HCT116 (cell line): ENCODE data around the gene ZBTB8A. TPM values are rescaled to one million over a fixed set of nuclear protein-coding genes. Genes with fewer than 3 reads are reported as not detected.

Experiments used
- ATAC-seq: fragments of 200-7000 bp; cut with Tn5 transposase; 2 replicates; pipeline ENCODE4 v1.9.1; 2020; ENCODE audit warnings: mild to moderate bottlenecking, moderate library complexity
- BruUV-seq: library from RNA; stranded (reverse); fragments of 400-500 nt; replicated peaks from 2 replicates; lab custom pipeline; 2021; lab: Mats Ljungman, UMichigan
- CTCF ChIA-PET: fragments of 300-600 bp; sonication (Branson Sonifier 250); formaldehyde crosslinking; loops from one replicate; lab custom pipeline; 2021; ENCODE audit warnings: antibody characterized with exemption; lab: Charles Lee
- POLR2A ChIA-PET: fragments of 300-600, 350-600 bp; sonication (Branson Sonifier 250); formaldehyde crosslinking; loops from one replicate; lab custom pipeline; 2021; ENCODE audit warnings: antibody characterized with exemption; lab: Charles Lee
- RAD21 ChIA-PET, 2 experiments: fragments of 300-600 bp; sonication (Branson Sonifier 250); formaldehyde crosslinking; loops; one replicate each; lab custom pipeline; 2023; ENCODE audit warnings: low total read pairs in 2 of 2; ENCODE audit not compliant: uncharacterized antibody in 2 of 2, unreplicated experiment in 2 of 2, low non-redundant PET in 1 of 2; lab: Charles Lee
- DNase-seq: peaks from one replicate; pipeline ENCODE4 v3.0.0-alpha.2; 2010; ENCODE audit warnings: low read depth, low spot score
- H2AFZ ChIP-seq: fragments of 200-600 bp; shearing (Covaris generic), sonication (generic); 2 replicates; pipeline ENCODE4 v1.6.1; 2017; ENCODE audit warnings: low read depth, mixed run types, mixed read lengths, antibody characterized with exemption, low read length; ENCODE audit not compliant: poor library complexity, severe bottlenecking
- H3K27ac ChIP-seq: 2 replicates; pipeline ENCODE4 v1.5.1; 2012; ENCODE audit warnings: low read depth, low read length
- H3K27me3 ChIP-seq: fragments of 200-600 bp; sonication (generic); 2 replicates; pipeline ENCODE4 v1.6.1; 2016; ENCODE audit warnings: mixed run types, low read length, mixed read lengths; ENCODE audit not compliant: insufficient read depth
- H3K36me3 ChIP-seq, 2 experiments: fragments of 200-500 bp in 1 of 2; fragments of 200-600 bp in 1 of 2; sonication (Bioruptor generic) in 1 of 2; sonication (generic) in 1 of 2; 2 replicates each; pipeline versions ENCODE4 v1.5.1 to v1.6.1; 2014 to 2016; ENCODE audit warnings: low read length in 2 of 2, inconsistent platforms in 1 of 2, mixed read lengths in 1 of 2, mixed run types in 1 of 2; ENCODE audit not compliant: insufficient read depth in 2 of 2, control insufficient read depth in 1 of 2
- H3K4me1 ChIP-seq, 2 experiments: fragments of 200-600 bp in 1 of 2; sonication (generic) in 1 of 2; 2 replicates each; pipeline versions ENCODE4 v1.5.1 to v1.6.1; 2012 to 2017; ENCODE audit warnings: low read length in 2 of 2, inconsistent platforms in 1 of 2, mild to moderate bottlenecking in 1 of 2, mixed read lengths in 1 of 2, mixed run types in 1 of 2, moderate library complexity in 1 of 2; ENCODE audit not compliant: insufficient read depth in 2 of 2, control insufficient read depth in 1 of 2
- H3K4me2 ChIP-seq: fragments of 200-600 bp; sonication (generic); 2 replicates; pipeline ENCODE4 v1.6.1; 2017; ENCODE audit warnings: mixed run types, low read length, mixed read lengths
- H3K4me3 ChIP-seq, 2 experiments: fragments of 200-600 bp in 1 of 2; sonication (generic) in 1 of 2; replicated peaks in 1 of 2; 2 replicates each; pipeline ENCODE4 v1.5.1; 2011 to 2016; ENCODE audit warnings: low read length in 2 of 2, control low read depth in 1 of 2, low read depth in 1 of 2, mild to moderate bottlenecking in 1 of 2, mixed read lengths in 1 of 2, mixed run types in 1 of 2
- H3K79me2 ChIP-seq: fragments of 200-600 bp; sonication (generic); 2 replicates; pipeline ENCODE4 v1.6.1; 2017; ENCODE audit warnings: mild to moderate bottlenecking, mixed run types, low read length, moderate library complexity, mixed read lengths; ENCODE audit not compliant: insufficient read depth
- H3K9ac ChIP-seq: fragments of 200-600 bp; sonication (generic); 2 replicates; pipeline ENCODE4 v1.6.1; 2016; ENCODE audit warnings: low read length, mixed read lengths
- H3K9me2 ChIP-seq: fragments of 200-600 bp; sonication (generic), shearing (Covaris generic); 2 replicates; pipeline ENCODE4 v1.6.1; 2017; ENCODE audit warnings: mixed run types, mild to moderate bottlenecking, moderate library complexity; ENCODE audit not compliant: insufficient read depth
- H3K9me3 ChIP-seq, 2 experiments: fragments of 200-500 bp in 1 of 2; fragments of 200-600 bp in 1 of 2; sonication (Bioruptor generic) in 1 of 2; sonication (generic) in 1 of 2; 2 replicates each; pipeline ENCODE4 v1.6.1; 2014 to 2017; ENCODE audit warnings: low read length in 2 of 2, mixed read lengths in 2 of 2, inconsistent platforms in 1 of 2, low read depth in 1 of 2, mild to moderate bottlenecking in 1 of 2, mixed run types in 1 of 2, moderate library complexity in 1 of 2; ENCODE audit not compliant: control insufficient read depth in 1 of 2, insufficient read depth in 1 of 2
- H4K20me1 ChIP-seq: fragments of 200-600 bp; sonication (generic), shearing (Covaris generic); 2 replicates; pipeline ENCODE4 v1.6.1; 2017; ENCODE audit warnings: mixed run types, mild to moderate bottlenecking, moderate library complexity; ENCODE audit not compliant: insufficient read depth
- ATF3 ChIP-seq: IDR thresholded peaks from 2 replicates; pipeline ENCODE4 v1.6.1; 2012
- CEBPB ChIP-seq: IDR thresholded peaks from 2 replicates; pipeline ENCODE4 v1.6.1; 2012; ENCODE audit warnings: low read depth
- CTCF ChIP-seq, 3 experiments: fragments of 200-600 bp in 1 of 3; sonication (generic) in 1 of 3; IDR thresholded peaks in 2 of 3; conservative IDR thresholded peaks in 1 of 3; 2 replicates each; pipeline ENCODE4 v1.5.1; 2012 to 2017; ENCODE audit warnings: low read depth in 2 of 3, low read length in 2 of 3, antibody characterized with exemption in 1 of 3, borderline replicate concordance in 1 of 3, control low read depth in 1 of 3, mild to moderate bottlenecking in 1 of 3, mixed read lengths in 1 of 3, mixed run types in 1 of 3, moderate library complexity in 1 of 3; ENCODE audit not compliant: insufficient read depth in 1 of 3
- EGR1 ChIP-seq: IDR thresholded peaks from 2 replicates; pipeline ENCODE4 v1.6.1; 2012; ENCODE audit warnings: low read depth
- EZH2 ChIP-seq: fragments of 200-600 bp; sonication (generic); IDR thresholded peaks from 2 replicates; pipeline ENCODE4 v1.6.1; 2017; ENCODE audit warnings: antibody characterized with exemption, mixed run types
- EZH2phosphoT487 ChIP-seq: fragments of 200-600 bp; IDR thresholded peaks from 2 replicates; pipeline ENCODE4 v1.6.1; 2018; ENCODE audit warnings: antibody characterized with exemption, borderline replicate concordance
- MAX ChIP-seq: IDR thresholded peaks from 2 replicates; pipeline ENCODE4 v1.6.1; 2012
- POLR2A ChIP-seq: IDR thresholded peaks from 2 replicates; pipeline ENCODE4 v1.7.0; 2011; ENCODE audit warnings: borderline replicate concordance; ENCODE audit not compliant: insufficient read depth, insufficient read length; ENCODE audit errors: extremely low read depth
- RAD21 ChIP-seq: IDR thresholded peaks from 2 replicates; pipeline ENCODE4 v1.6.1; 2012; ENCODE audit warnings: low read depth, mild to moderate bottlenecking
- REST ChIP-seq: IDR thresholded peaks from 2 replicates; pipeline ENCODE4 v1.6.1; 2012; ENCODE audit warnings: low read depth
- SIN3A ChIP-seq: IDR thresholded peaks from 2 replicates; pipeline ENCODE4 v1.6.1; 2012; ENCODE audit warnings: low read depth
- SRF ChIP-seq: IDR thresholded peaks from 2 replicates; pipeline ENCODE4 v1.6.1; 2012; ENCODE audit warnings: low read depth
- TCF7L2 ChIP-seq: IDR thresholded peaks from 2 replicates; pipeline ENCODE4 v1.7.0; 2011; ENCODE audit warnings: borderline replicate concordance, inconsistent platforms; ENCODE audit not compliant: insufficient read depth, insufficient read length; ENCODE audit errors: extremely low read depth
- ZBTB33 ChIP-seq: IDR thresholded peaks from 2 replicates; pipeline ENCODE4 v1.6.1; 2011; ENCODE audit warnings: mild to moderate bottlenecking, low read length, moderate library complexity; ENCODE audit not compliant: insufficient replicate concordance; ENCODE audit errors: extremely low read depth
- ZFX ChIP-seq: fragments of 450-650 bp; IDR thresholded peaks from 2 replicates; pipeline ENCODE4 v1.6.1; 2017
- intact Hi-C: fragments of 100-400 bp; cut with micrococcal nuclease; formaldehyde crosslinking; loops from 2 replicates; pipeline ENCODE4 v1.10.0; 2022
- total RNA-seq: library from RNA; stranded (reverse); gene quantifications from one replicate; pipeline ENCODE4 v1.2.1, GENCODE V29; 2021; ENCODE audit not compliant: unreplicated experiment

ZBTB8A gene
- total RNA-seq, 1 experiment from 2014 or later: 9.7 TPM

- POLR2A ChIA-PET: no interaction called here
- TF ChIP-seq REST (no peak), MAX (no peak), RAD21 (no peak), SRF (no peak), TCF7L2 (no peak), EZH2phosphoT487 (no peak), CEBPB (no peak), EZH2 (no peak), CTCF (IDR thresholded peaks at IDR 0.05 in 2 of 3, conservative IDR thresholded peaks at IDR 0.05 in 1 of 3; ENCODE audit: borderline replicate concordance in 1 of 3, insufficient read depth in 1 of 3, low read depth in 2 of 3, low read length in 2 of 3) (no peak), SIN3A (no peak), ZBTB33 (no peak), ZFX (no peak), EGR1 (no peak), POLR2A (no peak), ATF3 (no peak)
- no peaks in the 10 kb centered on the region for H4K20me1 ChIP-seq
- RAD21 ChIA-PET: no interaction called here
- no peaks in the 10 kb centered on the region for H3K9me3 ChIP-seq
- no peak overlapping the region for H3K4me3 ChIP-seq
- H3K4me2 ChIP-seq: no peak overlapping the region
- no peak overlapping the region for H3K27ac ChIP-seq
- no peak overlapping the region for H3K9ac ChIP-seq
- no peaks in the 10 kb centered on the region for H3K79me2 ChIP-seq
- no peak overlapping the region for H2AFZ ChIP-seq
- H3K9me2 ChIP-seq: no peaks in the 10 kb centered on the region
- no peak for ATAC-seq
- CTCF ChIA-PET: no interaction called here
- intact Hi-C loops: no loop called here
- no peaks in the 10 kb centered on the region for H3K36me3 ChIP-seq
- no peaks in the 10 kb centered on the region for H3K27me3 ChIP-seq
- H3K4me1 ChIP-seq: no peaks in the 10 kb centered on the region
- no TSS peak for BruUV-seq
- no peak for DNase-seq
These were observed 41.3 kb downstream of the ZBTB8A start for GRCh38 chr1:32580348-32581017.
